Muscle of leg (tissue), 11 donors: ENCODE results near the gene ZNF428. TPM values are rescaled to one million over a fixed set of nuclear protein-coding genes. Genes with fewer than 3 reads are reported as not detected.
A peak's percentile ranks its signal among the peaks of the same experiment; 100 is the strongest.
"Not testable (repeated sequence)": the region's sequence is repeated elsewhere in the genome, so short reads cannot be mapped to it uniquely, and the experiment has no call there.

Experiments
- DNase-seq: peaks from one replicate; pipeline ENCODE4 v3.0.0; 2013
- H3K27ac ChIP-seq: one replicate; pipeline ENCODE4 v1.5.1; 2013; ENCODE audit warnings: mild to moderate bottlenecking, low read length, control low read depth
- H3K27me3 ChIP-seq: one replicate; pipeline ENCODE4 v1.6.1; 2013; ENCODE audit warnings: low read length; ENCODE audit not compliant: control insufficient read depth, insufficient read depth
- H3K36me3 ChIP-seq: one replicate; pipeline ENCODE4 v1.6.1; 2013; ENCODE audit warnings: low read length; ENCODE audit not compliant: control insufficient read depth, insufficient read depth
- H3K4me1 ChIP-seq: one replicate; pipeline ENCODE4 v1.6.1; 2013; ENCODE audit warnings: low read length; ENCODE audit not compliant: control insufficient read depth, insufficient read depth
- H3K4me3 ChIP-seq: one replicate; pipeline ENCODE4 v1.5.1; 2013; ENCODE audit warnings: low read length, control low read depth
- H3K9me3 ChIP-seq: replicated peaks from 2 replicates; pipeline ENCODE4 v1.6.1; 2013; ENCODE audit warnings: low read depth, low read length; ENCODE audit not compliant: control insufficient read depth
- WGBS: methylation state at CpG from one replicate; pipeline ENCODE4 v1.1.5; 2013; ENCODE audit warnings: missing lambda C conversion rate; ENCODE audit not compliant: insufficient coverage; 5-methylcytosine and 5-hydroxymethylcytosine counted together
- polyA plus RNA-seq, 8 donors: library from polyadenylated mRNA; unstranded; fragments of 120-200 nt; gene quantifications; one replicate each; pipeline versions ENCODE4 v1.2.1 to v1.2.3, GENCODE V29; 2013; ENCODE audit warnings: inconsistent platforms in 1 of 8, low replicate concordance in 1 of 8; ENCODE audit not compliant: insufficient read length in 8 of 8, insufficient read depth in 1 of 8
- total RNA-seq: library from RNA; stranded (reverse); fragments of 120-200 nt; gene quantifications from one replicate; pipeline ENCODE4 v1.2.4, GENCODE V29; 2013

Gene ZNF428
- total and polyA plus RNA-seq, 9 donors = 55.9 to 80.5 (median 71.7) TPM

- no peak for DNase-seq
- WGBS = 80% methylated on average over 4 of the region's 7 CpGs
- Histone ChIP-seq H3K4me1 (no peaks in the 10 kb centered on the region), H3K27me3 (no peaks in the 10 kb centered on the region), H3K9me3 (peaks cover 2% of the 10 kb centered on the region), H3K4me3 (no peak overlapping the region), H3K27ac (no peak overlapping the region), H3K36me3 (peaks cover 5% of the 10 kb centered on the region)
Observed at GRCh38 chr19:43660301-43660970, 41.0 kb upstream of the ZNF428 start.

GRCh38 chr19:43658494-43658893 is 39.1 kb upstream of the ZNF428 start:
- Histone ChIP-seq H3K27ac (no peak overlapping the region), H3K27me3 (no peaks in the 10 kb centered on the region), H3K36me3 (no peaks in the 10 kb centered on the region), H3K4me1 (no peaks in the 10 kb centered on the region), H3K4me3 (no peak overlapping the region), H3K9me3 (peaks cover 2% of the 10 kb centered on the region)
- DNase-seq = no peak
- WGBS = 91% methylated on average over 8 of the region's 8 CpGs

GRCh38 chr19:43658001-43658400 is 38.6 kb upstream of the ZNF428 start:
- Histone ChIP-seq H3K4me1 (no peaks in the 10 kb centered on the region), H3K4me3 (no peak overlapping the region), H3K27me3 (no peaks in the 10 kb centered on the region), H3K36me3 (no peaks in the 10 kb centered on the region), H3K9me3 (peaks cover 2% of the 10 kb centered on the region), H3K27ac (no peak overlapping the region)
- no peak for DNase-seq
- WGBS = no CpG with 5 or more reads among the region's 2 CpGs

- DNase-seq = no peak
- 100% methylated on average over 1 of the region's 6 CpGs for whole genome bisulfite sequencing
- Histone ChIP-seq H3K36me3 (peaks cover 3% of the 10 kb centered on the region), H3K4me3 (no peak overlapping the region), H3K27me3 (no peaks in the 10 kb centered on the region), H3K27ac (no peak overlapping the region), H3K4me1 (peaks cover 3% of the 10 kb centered on the region), H3K9me3 (peaks cover 2% of the 10 kb centered on the region)
Observed at GRCh38 chr19:43656436-43656835, 37.0 kb upstream of the ZNF428 start.

GRCh38 chr19:43652546-43652874 is 33.1 kb upstream of the ZNF428 start:
- Histone ChIP-seq H3K9me3 (no peaks in the 10 kb centered on the region), H3K4me1 (peaks cover 3% of the 10 kb centered on the region), H3K27ac (no peak overlapping the region), H3K36me3 (peaks cover 3% of the 10 kb centered on the region), H3K27me3 (no peaks in the 10 kb centered on the region), H3K4me3 (no peak overlapping the region)
- no peak for DNase-seq
- WGBS = 90% methylated on average over 2 of the region's 5 CpGs

GRCh38 chr19:43651758-43652545 is 32.5 kb upstream of the ZNF428 start:
- Histone ChIP-seq H3K9me3 (no peaks in the 10 kb centered on the region), H3K36me3 (peaks cover 3% of the 10 kb centered on the region), H3K27me3 (no peaks in the 10 kb centered on the region), H3K27ac (no peak overlapping the region), H3K4me1 (peaks cover 3% of the 10 kb centered on the region), H3K4me3 (no peak overlapping the region)
- DNase-seq = peak; percentile 76
- 76% methylated on average over 10 of the region's 14 CpGs for WGBS

- WGBS = 100% methylated on average over 1 of the region's 7 CpGs
- not testable (repeated sequence) for H3K36me3 ChIP-seq, H3K4me3 ChIP-seq, H3K27ac ChIP-seq, H3K27me3 ChIP-seq, DNase-seq, H3K9me3 ChIP-seq, H3K4me1 ChIP-seq
Observed at GRCh38 chr19:43650276-43650675, 30.8 kb upstream of the ZNF428 start.

GRCh38 chr19:43649514-43649913 is 30.1 kb upstream of the ZNF428 start:
- Histone ChIP-seq H3K36me3 (peaks cover 3% of the 10 kb centered on the region), H3K4me1 (peaks cover 3% of the 10 kb centered on the region), H3K4me3 (no peak overlapping the region), H3K9me3 (peaks cover 5% of the 10 kb centered on the region), H3K27me3 (no peaks in the 10 kb centered on the region), H3K27ac (no peak overlapping the region)
- DNase-seq = no peak
- WGBS = no CpG with 5 or more reads among the region's 2 CpGs

- peaks cover 5% of the 10 kb centered on the region for H3K9me3 ChIP-seq
- no peak for DNase-seq
- 100% methylated on average over 4 of the region's 6 CpGs for WGBS
- H3K27ac ChIP-seq = no peak overlapping the region
- H3K4me3 ChIP-seq = no peak overlapping the region
- peaks cover 3% of the 10 kb centered on the region for H3K36me3 ChIP-seq
- peaks cover 3% of the 10 kb centered on the region for H3K4me1 ChIP-seq
- H3K27me3 ChIP-seq = no peaks in the 10 kb centered on the region
Observed at GRCh38 chr19:43648633-43649032, 29.2 kb upstream of the ZNF428 start.

- no peak overlapping the region for H3K27ac ChIP-seq
- peaks cover 5% of the 10 kb centered on the region for H3K9me3 ChIP-seq
- H3K4me1 ChIP-seq = peaks cover 10% of the 10 kb centered on the region
- H3K36me3 ChIP-seq = no peaks in the 10 kb centered on the region
- H3K4me3 ChIP-seq = no peak overlapping the region
- peaks cover 15% of the 10 kb centered on the region for H3K27me3 ChIP-seq
- no peak for DNase-seq
- 75% methylated on average over 5 of the region's 13 CpGs for WGBS
Observed at GRCh38 chr19:43644181-43644580, 24.8 kb upstream of the ZNF428 start.
